ENCODE measurements around the gene MSANTD1. TPM values are rescaled to one million over a fixed set of nuclear protein-coding genes. Genes with fewer than 3 reads are reported as not detected.
A peak's percentile ranks its signal among the peaks of the same experiment; 100 is the strongest.

Gene MSANTD1
- total and polyA plus RNA-seq, 3 experiments from 2014 or later = 0.38 to 0.46 TPM; not detected in 1

GRCh38 chr4:3236326-3236878 is 12.6 kb upstream of the MSANTD1 start:
- Histone ChIP-seq H3K9me3 (ENCODE audit: low read length) (no peaks in the 10 kb centered on the region), H3K4me1 (ENCODE audit: insufficient read depth, low read length) (no peaks in the 10 kb centered on the region), H3K36me3 (ENCODE audit: insufficient read depth, low read length) (peaks cover 20% of the 10 kb centered on the region), H3K27me3 (ENCODE audit: insufficient read depth, low read length, poor library complexity, severe bottlenecking) (no peaks in the 10 kb centered on the region), H3K4me3 (ENCODE audit: low read length) (no peak overlapping the region), H3K27ac (ENCODE audit: low read depth, low read length) (no peak overlapping the region)
- CTCF ChIA-PET = no interaction called here
- no peak overlapping the region for H3K4me3 Mint-ChIP-seq
- no peaks in the 10 kb centered on the region for H3K4me1 Mint-ChIP-seq
- DNase-seq = no peak
- POLR2A ChIA-PET = no interaction called here
- peaks cover 4 to 90% (median 10%) of the 10 kb centered on the region in 3 donors for H3K36me3 Mint-ChIP-seq
- H3K27ac Mint-ChIP-seq = no peak overlapping the region
- H3K9me3 Mint-ChIP-seq = no peaks in the 10 kb centered on the region
- no peaks in the 10 kb centered on the region for H3K27me3 Mint-ChIP-seq

- Mint-ChIP-seq H3K27ac (no peak overlapping the region), H3K36me3 (peaks cover 0 to 87% (median 9%) of the 10 kb centered on the region in 3 donors), H3K9me3 (no peaks in the 10 kb centered on the region), H3K4me1 (peaks cover 0 to 3% (median under 1%) of the 10 kb centered on the region in 3 donors), H3K27me3 (no peaks in the 10 kb centered on the region), H3K4me3 (no peak overlapping the region)
- Histone ChIP-seq H3K4me3 (ENCODE audit: low read length) (no peak overlapping the region), H3K27me3 (ENCODE audit: insufficient read depth, low read length, poor library complexity, severe bottlenecking) (no peaks in the 10 kb centered on the region), H3K27ac (ENCODE audit: low read depth, low read length) (no peak overlapping the region), H3K4me1 (ENCODE audit: insufficient read depth, low read length) (no peaks in the 10 kb centered on the region), H3K9me3 (ENCODE audit: low read length) (no peaks in the 10 kb centered on the region), H3K36me3 (ENCODE audit: insufficient read depth, low read length) (peaks cover 12% of the 10 kb centered on the region)
- ChIA-PET CTCF (no interaction called here), POLR2A (no interaction called here)
- no peak for DNase-seq
Measured at GRCh38 chr4:3237266-3237665, 11.7 kb upstream of the MSANTD1 start.

GRCh38 chr4:3237712-3238560 is 11.0 kb upstream of the MSANTD1 start:
- no peak for DNase-seq
- no peak overlapping the region for H3K4me3 Mint-ChIP-seq
- Histone ChIP-seq H3K27ac (ENCODE audit: low read depth, low read length) (no peak overlapping the region), H3K9me3 (ENCODE audit: low read length) (no peaks in the 10 kb centered on the region), H3K4me1 (ENCODE audit: insufficient read depth, low read length) (peaks cover 1% of the 10 kb centered on the region), H3K4me3 (ENCODE audit: low read length) (no peak overlapping the region), H3K36me3 (ENCODE audit: insufficient read depth, low read length) (peaks cover 12% of the 10 kb centered on the region), H3K27me3 (ENCODE audit: insufficient read depth, low read length, poor library complexity, severe bottlenecking) (no peaks in the 10 kb centered on the region)
- peaks cover 0 to 84% (median 9%) of the 10 kb centered on the region in 3 donors for H3K36me3 Mint-ChIP-seq
- no peaks in the 10 kb centered on the region for H3K9me3 Mint-ChIP-seq
- H3K27ac Mint-ChIP-seq = peak overlapping the region in 2 of 8 donors; percentile 34 to 38
- no peaks in the 10 kb centered on the region for H3K27me3 Mint-ChIP-seq
- CTCF ChIA-PET = no interaction called here
- H3K4me1 Mint-ChIP-seq = peaks cover 7 to 10% (median 7%) of the 10 kb centered on the region in 3 donors
- POLR2A ChIA-PET = no interaction called here

- CTCF ChIA-PET = no interaction called here
Measured at GRCh38 chr4:3238721-3239120, 10.2 kb upstream of the MSANTD1 start.

GRCh38 chr4:3239303-3239702 is 9.7 kb upstream of the MSANTD1 start:
- Mint-ChIP-seq H3K36me3 (peaks cover 0 to 74% (median 3%) of the 10 kb centered on the region in 3 donors), H3K27me3 (no peaks in the 10 kb centered on the region), H3K4me3 (no peak overlapping the region), H3K4me1 (peaks cover 11 to 17% (median 16%) of the 10 kb centered on the region in 3 donors), H3K9me3 (no peaks in the 10 kb centered on the region), H3K27ac (peak overlapping the region in 1 of 8 donors; percentile 16)
- DNase-seq = no peak
- Histone ChIP-seq H3K27me3 (ENCODE audit: insufficient read depth, low read length, poor library complexity, severe bottlenecking) (no peaks in the 10 kb centered on the region), H3K27ac (ENCODE audit: low read depth, low read length) (no peak overlapping the region), H3K36me3 (ENCODE audit: insufficient read depth, low read length) (peaks cover 12% of the 10 kb centered on the region), H3K9me3 (ENCODE audit: low read length) (no peaks in the 10 kb centered on the region), H3K4me1 (ENCODE audit: insufficient read depth, low read length) (peaks cover 7% of the 10 kb centered on the region), H3K4me3 (ENCODE audit: low read length) (no peak overlapping the region)
- ChIA-PET CTCF (no interaction called here), POLR2A (no interaction called here)

More at GRCh38 chr4:3238721-3239120, 10.2 kb upstream of the MSANTD1 start:
- Mint-ChIP-seq H3K27me3 (no peaks in the 10 kb centered on the region), H3K27ac (no peak overlapping the region), H3K9me3 (no peaks in the 10 kb centered on the region), H3K4me3 (no peak overlapping the region), H3K36me3 (peaks cover 0 to 79% (median 5%) of the 10 kb centered on the region in 3 donors), H3K4me1 (peaks cover 11 to 17% (median 14%) of the 10 kb centered on the region in 3 donors)
- H3K9me3 ChIP-seq (ENCODE audit: low read length) = no peaks in the 10 kb centered on the region
- no peaks in the 10 kb centered on the region for H3K27me3 ChIP-seq (ENCODE audit: insufficient read depth, low read length, poor library complexity, severe bottlenecking)
- peaks cover 12% of the 10 kb centered on the region for H3K36me3 ChIP-seq (ENCODE audit: insufficient read depth, low read length)
- peaks cover 7% of the 10 kb centered on the region for H3K4me1 ChIP-seq (ENCODE audit: insufficient read depth, low read length)
- no peak overlapping the region for H3K27ac ChIP-seq (ENCODE audit: low read depth, low read length)
- no peak overlapping the region for H3K4me3 ChIP-seq (ENCODE audit: low read length)
- POLR2A ChIA-PET = no interaction called here
- DNase-seq = no peak

GRCh38 chr4:3239998-3240920 is 8.7 kb upstream of the MSANTD1 start:
- Mint-ChIP-seq H3K27me3 (no peaks in the 10 kb centered on the region), H3K4me3 (peak overlapping the region in 1 of 7 donors; percentile 77), H3K9me3 (no peaks in the 10 kb centered on the region), H3K27ac (peak overlapping the region in 1 of 8 donors; percentile 52), H3K36me3 (peaks cover 0 to 65% (median 0%) of the 10 kb centered on the region in 3 donors), H3K4me1 (peaks cover 11 to 17% (median 16%) of the 10 kb centered on the region in 3 donors)
- H3K27ac ChIP-seq (ENCODE audit: low read depth, low read length) = no peak overlapping the region
- DNase-seq = no peak
- POLR2A ChIA-PET = no interaction called here
- CTCF ChIA-PET = no interaction called here
- no peak overlapping the region for H3K4me3 ChIP-seq (ENCODE audit: low read length)
- H3K36me3 ChIP-seq (ENCODE audit: insufficient read depth, low read length) = peaks cover 11% of the 10 kb centered on the region
- H3K27me3 ChIP-seq (ENCODE audit: insufficient read depth, low read length, poor library complexity, severe bottlenecking) = no peaks in the 10 kb centered on the region
- no peaks in the 10 kb centered on the region for H3K9me3 ChIP-seq (ENCODE audit: low read length)
- peaks cover 7% of the 10 kb centered on the region for H3K4me1 ChIP-seq (ENCODE audit: insufficient read depth, low read length)

GRCh38 chr4:3240936-3241522 is 7.9 kb upstream of the MSANTD1 start:
- no peaks in the 10 kb centered on the region for H3K27me3 Mint-ChIP-seq
- Histone ChIP-seq H3K4me1 (ENCODE audit: insufficient read depth, low read length) (peaks cover 7% of the 10 kb centered on the region), H3K27me3 (ENCODE audit: insufficient read depth, low read length, poor library complexity, severe bottlenecking) (no peaks in the 10 kb centered on the region), H3K9me3 (ENCODE audit: low read length) (no peaks in the 10 kb centered on the region), H3K4me3 (ENCODE audit: low read length) (no peak overlapping the region), H3K27ac (ENCODE audit: low read depth, low read length) (no peak overlapping the region), H3K36me3 (ENCODE audit: insufficient read depth, low read length) (peaks cover 3% of the 10 kb centered on the region)
- no peak overlapping the region for H3K27ac Mint-ChIP-seq
- peaks cover 0 to 58% (median 0%) of the 10 kb centered on the region in 3 donors for H3K36me3 Mint-ChIP-seq
- ChIA-PET CTCF (no interaction called here), POLR2A (no interaction called here)
- H3K4me3 Mint-ChIP-seq = peak overlapping the region in 1 of 7 donors; percentile 77
- peaks cover 11 to 17% (median 16%) of the 10 kb centered on the region in 3 donors for H3K4me1 Mint-ChIP-seq
- DNase-seq = no peak
- H3K9me3 Mint-ChIP-seq = no peaks in the 10 kb centered on the region

Measured in CD8-positive, alpha-beta memory T cell (primary cell).